Uterus (tissue), 2 donors: ENCODE data around the gene MESD.

Experiments used
- POLR2A ChIP-seq, 2 donors: fragments of 450-650 bp; IDR thresholded peaks; one replicate each; pipeline ENCODE4 v1.6.1; 2016; ENCODE audit warnings: antibody characterized with exemption in 2 of 2, mild to moderate bottlenecking in 1 of 2, moderate library complexity in 1 of 2
- TF ChIP-seq, protein P1 (sequence below), 4 experiments: fragments of 200-600 bp in 2 of 4; fragments of 450-650 bp in 2 of 4; sonication (generic) in 2 of 4; IDR thresholded peaks; one replicate each; pipeline ENCODE4 v1.5.1; 2016 to 2019; ENCODE audit warnings: antibody characterized with exemption in 4 of 4, mild to moderate bottlenecking in 2 of 4, moderate library complexity in 1 of 4

DNA sequence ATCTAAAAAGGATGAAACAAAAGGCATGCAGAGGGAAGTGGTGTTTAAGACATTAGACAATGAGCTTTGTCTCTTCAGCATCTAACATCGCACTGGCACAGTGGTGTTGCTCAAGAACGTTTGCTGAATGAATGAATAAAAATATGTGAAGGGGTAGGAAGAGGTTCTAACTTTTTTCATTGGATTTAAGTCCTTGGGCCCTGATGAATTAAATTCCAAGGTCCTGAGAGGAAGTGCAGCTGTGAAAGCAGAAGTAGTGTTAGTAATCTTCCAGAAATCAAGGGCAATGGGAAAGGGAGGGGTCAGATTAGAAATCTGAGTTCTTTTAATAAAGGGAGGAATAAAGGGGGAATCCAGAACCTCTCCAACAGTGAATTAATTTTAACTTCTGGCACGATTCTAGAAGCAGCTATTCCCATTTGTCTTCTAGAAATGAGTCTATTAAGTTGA, 40.7 kb upstream of the MESD start:
- TF ChIP-seq, protein P1, sequence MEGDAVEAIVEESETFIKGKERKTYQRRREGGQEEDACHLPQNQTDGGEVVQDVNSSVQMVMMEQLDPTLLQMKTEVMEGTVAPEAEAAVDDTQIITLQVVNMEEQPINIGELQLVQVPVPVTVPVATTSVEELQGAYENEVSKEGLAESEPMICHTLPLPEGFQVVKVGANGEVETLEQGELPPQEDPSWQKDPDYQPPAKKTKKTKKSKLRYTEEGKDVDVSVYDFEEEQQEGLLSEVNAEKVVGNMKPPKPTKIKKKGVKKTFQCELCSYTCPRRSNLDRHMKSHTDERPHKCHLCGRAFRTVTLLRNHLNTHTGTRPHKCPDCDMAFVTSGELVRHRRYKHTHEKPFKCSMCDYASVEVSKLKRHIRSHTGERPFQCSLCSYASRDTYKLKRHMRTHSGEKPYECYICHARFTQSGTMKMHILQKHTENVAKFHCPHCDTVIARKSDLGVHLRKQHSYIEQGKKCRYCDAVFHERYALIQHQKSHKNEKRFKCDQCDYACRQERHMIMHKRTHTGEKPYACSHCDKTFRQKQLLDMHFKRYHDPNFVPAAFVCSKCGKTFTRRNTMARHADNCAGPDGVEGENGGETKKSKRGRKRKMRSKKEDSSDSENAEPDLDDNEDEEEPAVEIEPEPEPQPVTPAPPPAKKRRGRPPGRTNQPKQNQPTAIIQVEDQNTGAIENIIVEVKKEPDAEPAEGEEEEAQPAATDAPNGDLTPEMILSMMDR (IDR thresholded peaks at IDR 0.05), result no peak
- TF ChIP-seq POLR2A (IDR thresholded peaks at IDR 0.05), result no peak
